Cerebellar nuclear complex (tissue), 1 donor: ENCODE measurements around the gene TFF3.

ENCODE experiments used
- DNase-seq, 2 experiments: peaks; one replicate each; lab custom pipeline; 2025; lab: John Stamatoyannopoulos, UW

Gene TFF3

GRCh38 chr21:42346866-42347600 lies 31.8 kb upstream of the TFF3 start:
- no peak for DNase-seq

DNA sequence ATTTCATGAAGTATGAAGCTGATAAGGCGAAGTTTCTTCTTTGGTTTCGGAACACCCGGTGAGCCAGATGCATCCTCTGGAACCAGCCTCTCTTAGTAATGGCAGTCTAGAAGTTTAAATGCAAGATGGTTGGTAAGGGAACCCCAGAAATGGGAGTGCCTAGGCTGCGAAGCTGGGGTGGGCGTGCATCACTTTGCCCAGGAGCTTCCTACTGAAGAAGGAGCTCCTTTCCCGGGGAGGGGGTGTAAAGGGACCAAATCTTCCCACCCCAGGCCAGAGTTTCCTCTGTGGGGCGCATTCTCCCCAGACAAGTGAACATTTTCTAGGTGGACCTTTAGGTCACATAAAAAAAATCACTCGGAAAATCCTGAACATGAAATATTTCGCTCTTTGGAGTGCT lies 31.2 kb upstream of the TFF3 start:
- no peak for DNase-seq

GRCh38 chr21:42344631-42345030 lies 29.4 kb upstream of the TFF3 start:
- DNase-seq = no peak

- DNase-seq = no peak
These were observed 28.8 kb upstream of the TFF3 start for GRCh38 chr21:42343963-42344510.

GRCh38 chr21:42343556-42343955 lies 28.3 kb upstream of the TFF3 start:
- DNase-seq = no peak

DNA sequence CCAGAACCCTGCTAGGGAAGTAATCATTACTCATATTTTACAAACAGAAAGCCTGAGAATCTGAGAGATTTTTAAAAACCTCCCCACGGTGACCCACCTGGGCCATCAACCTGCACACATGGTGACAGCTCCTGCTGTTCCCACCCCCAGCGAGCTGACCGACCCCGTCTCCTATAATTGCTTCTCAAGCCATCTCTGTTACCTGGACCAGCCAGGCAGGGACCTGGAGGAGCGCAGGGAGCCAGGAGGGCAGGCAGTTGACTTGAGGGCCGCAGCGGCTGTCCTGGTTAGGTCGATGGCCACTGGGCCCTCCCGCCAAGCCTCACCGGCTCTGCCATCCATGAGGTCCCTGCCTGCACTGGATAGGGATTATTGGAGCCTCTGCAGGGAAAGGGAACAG lies 27.9 kb upstream of the TFF3 start:
- no peak for DNase-seq

GRCh38 chr21:42341776-42342542 lies 26.8 kb upstream of the TFF3 start:
- no peak for DNase-seq

DNA sequence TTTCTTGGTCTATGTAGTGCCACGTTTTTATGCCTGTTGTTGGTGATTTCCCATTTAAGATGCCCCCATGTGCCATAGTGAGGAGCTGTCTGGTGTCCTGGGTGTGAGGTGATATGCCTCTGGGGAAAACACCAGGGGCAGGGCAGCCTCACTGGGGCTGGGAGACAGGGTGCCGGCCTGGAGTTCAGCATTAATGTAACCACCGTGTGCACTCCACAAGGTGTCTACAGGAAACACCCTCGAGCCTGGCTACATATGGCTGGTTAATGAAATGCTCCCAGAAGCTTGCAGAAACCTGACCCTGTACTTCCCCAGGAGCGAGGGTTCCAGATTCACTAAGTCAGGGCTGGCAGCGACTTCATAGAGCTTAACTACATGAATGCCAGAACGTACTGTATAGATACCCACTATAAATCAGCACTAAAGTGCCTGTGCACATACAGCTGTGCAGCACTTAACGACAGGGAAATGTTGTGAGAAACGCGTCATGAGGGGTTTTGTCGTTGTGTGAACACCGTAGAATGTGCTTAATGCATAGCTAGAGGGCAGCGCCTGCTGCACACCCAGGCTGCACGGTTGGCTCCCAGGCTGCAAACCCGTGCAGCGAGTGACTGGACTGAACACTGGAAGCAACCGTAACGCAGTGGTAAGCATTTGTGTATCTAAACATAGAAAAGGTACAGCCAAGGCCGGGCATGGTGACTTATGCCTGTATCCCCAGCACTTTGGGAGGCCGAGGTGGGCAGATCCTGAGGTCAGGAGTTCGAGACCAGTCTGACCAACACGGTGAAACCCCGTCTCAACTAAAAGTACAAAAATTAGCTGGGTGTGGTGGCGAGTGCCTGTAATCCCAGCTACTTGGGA lies 25.2 kb upstream of the TFF3 start:
- DNase-seq = no peak

DNA sequence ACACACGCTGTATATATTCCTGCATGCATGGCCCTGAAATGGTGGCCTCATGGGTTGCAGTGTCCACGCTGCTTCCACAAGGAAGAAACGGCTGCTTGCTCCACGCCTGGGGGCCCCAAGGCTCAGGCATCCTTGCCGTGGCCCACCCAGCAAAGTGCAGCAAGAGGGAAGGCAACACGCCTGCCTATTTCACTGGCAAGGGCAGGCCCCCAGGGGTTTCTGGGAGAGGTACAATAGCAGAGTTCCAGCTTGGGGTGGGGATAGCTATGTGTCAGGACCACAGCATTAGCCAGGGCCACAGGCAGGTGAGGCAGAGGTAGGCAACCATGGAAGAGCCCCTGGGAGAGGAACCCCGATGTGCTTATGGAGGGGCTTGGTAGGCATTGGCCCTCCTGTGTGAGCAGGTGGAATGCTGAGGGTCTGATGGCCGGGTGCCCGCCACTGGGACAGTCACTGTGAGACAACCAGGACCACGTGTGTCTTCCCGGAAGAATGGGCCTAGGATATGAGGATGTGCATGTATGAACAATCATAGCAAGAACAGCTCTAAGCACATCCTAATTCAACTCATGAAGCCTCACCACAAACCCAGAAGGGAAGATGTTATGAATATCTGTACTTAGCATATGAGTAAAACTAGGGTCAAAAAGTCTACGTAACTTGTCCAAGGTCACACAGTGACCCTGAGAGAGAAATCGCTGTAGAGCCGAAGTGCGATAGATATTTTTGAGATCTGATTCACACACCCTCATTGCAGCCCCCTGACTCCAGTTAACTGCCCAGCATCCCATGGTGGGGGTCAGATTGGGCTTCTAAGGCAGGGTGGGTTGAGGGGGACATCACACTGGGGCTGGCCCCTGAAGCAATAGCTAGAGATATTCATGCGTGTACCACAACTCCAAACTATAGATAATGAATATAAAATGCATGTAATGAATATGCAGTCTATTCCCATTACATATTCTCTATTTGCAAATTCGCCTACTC lies 23.8 kb upstream of the TFF3 start:
- no peak for DNase-seq

GRCh38 chr21:42337830-42338728 lies 22.9 kb upstream of the TFF3 start:
- peak in 1 of 2 experiments; percentile 53 for DNase-seq

DNA sequence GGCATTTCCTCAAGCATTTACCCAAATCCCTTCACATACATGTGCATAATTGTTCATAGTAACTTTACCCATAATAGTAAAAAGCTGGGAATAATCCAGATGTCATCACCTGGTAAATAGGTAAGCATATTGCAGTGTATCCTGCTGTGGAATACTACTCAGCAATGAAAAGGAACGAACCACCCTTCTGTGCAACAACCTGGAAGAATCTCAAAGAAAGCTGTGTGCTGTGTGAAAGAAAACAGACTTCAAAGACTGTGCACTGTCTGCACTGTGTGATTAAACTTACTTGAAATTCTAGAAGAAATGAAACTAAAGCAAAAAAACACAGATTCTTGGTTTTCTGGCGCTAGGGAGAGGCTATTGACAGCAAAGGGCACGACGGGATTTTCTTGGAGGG lies 22.1 kb upstream of the TFF3 start:
- DNase-seq = no peak

DNA sequence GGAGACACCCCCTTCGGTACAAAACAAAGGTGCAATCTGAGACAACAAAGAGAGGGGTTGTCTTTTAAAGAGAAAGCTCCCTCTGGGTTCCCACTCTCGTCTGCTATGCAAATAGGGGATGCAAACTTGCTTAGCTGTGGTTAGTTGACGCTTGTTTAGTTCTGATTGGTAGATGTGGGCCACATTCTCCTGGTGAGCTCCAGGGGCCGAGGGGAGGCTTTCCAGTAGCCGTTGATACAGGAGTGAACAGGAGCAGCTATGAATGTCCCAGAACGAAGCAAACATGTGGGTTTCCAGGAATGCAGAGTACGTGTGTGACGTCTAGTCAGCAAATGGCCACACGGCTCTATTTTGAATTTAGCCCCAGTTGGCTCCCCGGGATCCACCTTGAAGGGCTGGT lies 20.8 kb upstream of the TFF3 start:
- no peak for DNase-seq

GRCh38 chr21:42332557-42333317 lies 17.5 kb upstream of the TFF3 start:
- DNase-seq = no peak

GRCh38 chr21:42331660-42332059 lies 16.5 kb upstream of the TFF3 start:
- DNase-seq = no peak

DNA sequence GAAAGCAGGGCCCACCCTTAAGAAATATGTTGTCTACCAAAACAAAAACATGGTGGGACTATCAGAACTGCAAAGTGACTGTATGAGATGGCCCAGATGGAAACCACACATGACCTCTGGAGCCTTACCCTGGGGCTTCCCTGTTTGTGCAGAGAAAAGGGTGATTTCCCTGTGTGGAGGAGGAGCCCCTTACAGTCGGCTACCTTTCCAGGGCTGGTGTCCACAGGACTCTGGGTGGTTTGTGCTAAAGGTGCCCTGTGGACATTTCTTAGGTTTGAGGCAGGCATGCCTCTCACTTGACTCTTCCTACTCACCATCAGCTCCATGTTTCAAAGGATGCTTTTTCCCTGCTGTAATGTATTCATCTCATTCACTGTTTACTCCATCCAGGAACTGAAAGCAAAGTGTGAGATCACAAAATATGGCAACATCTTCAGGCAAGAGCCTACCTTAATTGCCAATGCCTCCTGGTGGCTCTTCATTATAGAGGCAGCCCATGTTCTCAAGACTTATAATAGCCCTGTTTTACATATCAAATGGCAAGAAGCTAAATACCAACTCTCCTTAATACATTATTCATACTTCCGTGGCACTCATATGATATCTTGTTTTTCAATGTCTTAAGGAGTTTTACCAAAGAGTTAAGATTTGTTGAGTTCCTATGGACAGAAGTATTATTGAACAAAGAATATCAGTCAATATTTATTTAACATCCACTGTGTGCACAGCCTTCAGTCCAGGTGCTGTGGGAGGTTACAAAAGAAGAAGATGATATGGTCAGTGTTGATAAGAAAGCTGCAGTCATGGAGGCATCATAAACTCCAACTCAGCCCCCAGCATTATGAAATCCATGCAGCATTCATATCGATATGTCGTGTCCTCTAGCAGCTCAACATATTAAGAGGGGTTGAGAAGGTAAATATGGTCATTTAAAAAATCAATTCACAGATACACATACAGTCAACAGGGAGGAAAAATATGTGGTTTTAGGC lies 15.5 kb upstream of the TFF3 start:
- no peak for DNase-seq

DNA sequence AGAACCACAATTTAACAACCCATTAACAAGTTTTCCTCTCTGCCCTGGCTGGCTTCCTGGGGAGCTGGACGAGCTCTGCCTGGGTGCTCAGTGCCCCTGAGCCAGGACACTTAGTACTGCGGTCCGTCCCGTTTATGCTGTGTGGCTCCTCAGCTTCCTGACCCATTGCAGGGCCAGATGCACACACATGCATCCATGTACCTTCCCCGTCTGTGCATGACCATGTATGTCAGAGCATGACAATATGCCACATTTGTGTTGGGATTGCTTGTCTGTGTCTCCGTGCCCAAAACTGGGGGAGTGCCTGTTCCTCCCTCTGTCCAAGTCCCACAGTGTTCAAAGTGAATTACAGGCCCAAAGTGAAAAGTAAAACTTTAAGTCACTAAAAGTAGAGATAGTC lies 9.7 kb upstream of the TFF3 start:
- DNase-seq = no peak

GRCh38 chr21:42321845-42322244 lies 6.6 kb upstream of the TFF3 start:
- DNase-seq = no peak

DNA sequence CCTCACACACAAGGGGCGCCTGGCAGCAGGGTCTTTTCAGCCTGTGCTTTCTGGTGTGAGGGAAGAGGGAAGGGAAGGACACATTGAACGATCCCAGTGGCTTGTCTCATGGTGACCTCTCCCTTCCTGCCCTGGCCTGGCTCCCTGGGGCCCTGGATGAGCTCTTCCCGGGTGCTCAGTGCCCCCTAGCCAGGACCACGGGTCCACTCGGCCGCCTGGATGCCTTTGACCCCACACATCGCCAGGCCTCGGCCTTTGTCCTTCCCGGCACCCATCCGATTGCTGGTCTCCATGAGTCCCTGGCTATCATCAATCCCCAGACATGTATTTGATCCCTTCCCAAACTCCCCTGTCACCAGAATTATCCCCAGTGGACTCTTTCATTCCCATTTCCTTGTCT lies 6.0 kb upstream of the TFF3 start:
- no peak for DNase-seq
